SK-N-MC (cell line): ENCODE measurements around the gene SGTA.

Source experiments
- EZH2 ChIP-seq: fragments of 200-600 bp; sonication (generic); IDR thresholded peaks from one replicate; pipeline ENCODE4 v1.6.1; 2017; ENCODE audit warnings: antibody characterized with exemption
- POLR2AphosphoS5 ChIP-seq: IDR thresholded peaks from 2 replicates; pipeline ENCODE4 v1.6.1; 2012; ENCODE audit warnings: mild to moderate bottlenecking, low read depth, low read length, borderline replicate concordance

GRCh38 chr19:2719920-2720776 lies 62.9 kb downstream of the SGTA start:
- no peak for TF ChIP-seq EZH2
- TF ChIP-seq POLR2AphosphoS5, result no peak
